ENCODE measurements around the gene ADARB1.

DNA sequence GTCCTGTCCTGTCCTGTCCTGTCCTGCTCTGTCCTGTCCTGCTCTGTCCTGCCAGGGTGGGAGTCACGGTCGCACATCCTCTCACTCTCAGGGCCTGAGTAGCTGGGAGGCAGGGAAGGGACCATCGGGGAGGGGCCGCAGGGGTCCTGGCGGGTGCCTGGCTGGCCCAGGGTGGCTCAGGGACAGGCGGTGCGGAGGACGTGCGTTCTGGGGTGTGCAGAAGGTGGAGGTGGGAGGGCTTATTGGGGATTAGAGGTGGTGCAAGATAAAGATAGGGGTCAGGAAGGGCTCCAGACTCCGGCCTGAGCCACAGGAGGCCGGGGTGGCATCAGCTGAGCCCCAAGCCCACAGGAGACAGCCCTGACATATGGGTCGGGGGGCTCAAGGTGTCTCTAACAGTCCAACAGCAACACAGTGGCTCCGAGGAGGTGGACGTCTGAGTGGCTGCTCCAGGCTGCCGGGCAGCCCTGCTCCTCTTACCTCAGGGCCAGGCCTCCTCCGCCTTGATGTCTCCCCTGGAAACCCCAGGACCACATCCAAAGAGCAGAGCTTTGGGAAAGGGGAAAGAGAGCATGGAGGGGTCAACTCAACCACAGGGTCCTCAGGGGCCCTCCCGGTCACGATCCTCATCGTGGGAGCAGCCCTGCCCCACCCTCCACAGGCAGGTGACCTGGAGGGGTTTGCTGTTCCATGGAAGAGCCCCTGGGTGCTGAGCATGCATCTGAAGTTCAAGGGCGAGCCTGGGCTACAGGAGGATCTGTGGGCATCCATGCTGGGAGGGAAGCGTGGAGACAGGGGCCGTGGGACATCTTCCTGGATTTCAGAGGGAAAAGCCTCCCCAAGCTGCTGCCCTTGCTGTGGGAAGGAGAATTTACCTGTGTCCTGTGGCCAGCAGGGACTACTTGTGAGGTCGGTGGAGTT is 39.6 kb upstream of the ADARB1 start:
- TF ChIP-seq, protein P1, sequence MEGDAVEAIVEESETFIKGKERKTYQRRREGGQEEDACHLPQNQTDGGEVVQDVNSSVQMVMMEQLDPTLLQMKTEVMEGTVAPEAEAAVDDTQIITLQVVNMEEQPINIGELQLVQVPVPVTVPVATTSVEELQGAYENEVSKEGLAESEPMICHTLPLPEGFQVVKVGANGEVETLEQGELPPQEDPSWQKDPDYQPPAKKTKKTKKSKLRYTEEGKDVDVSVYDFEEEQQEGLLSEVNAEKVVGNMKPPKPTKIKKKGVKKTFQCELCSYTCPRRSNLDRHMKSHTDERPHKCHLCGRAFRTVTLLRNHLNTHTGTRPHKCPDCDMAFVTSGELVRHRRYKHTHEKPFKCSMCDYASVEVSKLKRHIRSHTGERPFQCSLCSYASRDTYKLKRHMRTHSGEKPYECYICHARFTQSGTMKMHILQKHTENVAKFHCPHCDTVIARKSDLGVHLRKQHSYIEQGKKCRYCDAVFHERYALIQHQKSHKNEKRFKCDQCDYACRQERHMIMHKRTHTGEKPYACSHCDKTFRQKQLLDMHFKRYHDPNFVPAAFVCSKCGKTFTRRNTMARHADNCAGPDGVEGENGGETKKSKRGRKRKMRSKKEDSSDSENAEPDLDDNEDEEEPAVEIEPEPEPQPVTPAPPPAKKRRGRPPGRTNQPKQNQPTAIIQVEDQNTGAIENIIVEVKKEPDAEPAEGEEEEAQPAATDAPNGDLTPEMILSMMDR (IDR thresholded peaks at IDR 0.05) = no peak
- no peak for TF ChIP-seq POLR2A (IDR thresholded peaks at IDR 0.05)

All from tibial nerve (tissue), 3 donors.